HG03066 (cell line): ENCODE data around the gene LCT.
A peak's percentile ranks its signal among the peaks of the same experiment; 100 is the strongest.
"Not testable (repeated sequence)": the region's sequence is repeated elsewhere in the genome, so short reads cannot be mapped to it uniquely, and the experiment has no call there.

Experiments
- ATAC-seq: cut with Tn5 transposase; IDR thresholded peaks from one replicate; pipeline ENCODE4 v1.9.1; 2021; ENCODE audit warnings: low read depth; ENCODE audit not compliant: unreplicated experiment

LCT gene

GRCh38 chr2:135799738-135800137 is 37.2 kb downstream of the LCT start:
- no peak for ATAC-seq

GRCh38 chr2:135798762-135799161 is 38.2 kb downstream of the LCT start:
- ATAC-seq, result no peak

- no peak for ATAC-seq
Measured at GRCh38 chr2:135798275-135798705, 38.7 kb downstream of the LCT start.

DNA sequence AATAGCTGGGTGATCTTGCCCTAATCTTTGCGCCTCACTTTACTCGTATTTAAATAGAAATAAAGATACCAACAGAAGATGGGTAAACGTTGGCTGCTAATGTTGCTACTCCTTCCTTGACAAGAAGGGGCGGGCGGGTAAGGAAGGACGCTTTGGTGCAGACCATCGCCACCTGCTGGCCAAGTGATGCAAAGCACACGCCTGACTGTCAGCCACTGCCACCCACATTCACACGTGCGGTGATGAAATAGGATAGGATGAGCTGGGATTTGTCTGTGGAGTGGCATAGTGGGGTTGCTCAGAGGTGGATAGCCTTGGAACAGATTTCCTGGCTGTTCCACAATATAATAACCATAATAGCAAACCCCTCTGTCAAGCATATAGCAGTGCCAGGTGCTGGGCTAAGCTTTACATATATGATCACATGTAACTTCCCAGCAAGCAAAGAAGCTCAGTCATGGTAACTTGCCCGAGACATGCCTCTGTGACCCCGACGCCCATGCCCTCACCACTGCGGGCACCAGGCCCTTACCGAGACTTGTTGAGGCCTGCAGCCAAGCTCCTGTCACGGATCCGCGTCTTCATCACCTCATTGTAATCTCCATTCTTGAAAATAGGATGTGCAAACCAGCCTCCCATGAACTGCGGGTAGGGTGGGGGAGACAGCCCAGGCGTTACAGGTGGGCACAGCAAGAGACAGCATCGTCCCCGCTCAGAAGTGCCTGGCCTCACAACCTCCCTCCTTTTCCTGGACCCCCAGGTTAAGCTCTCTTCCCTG is 39.3 kb downstream of the LCT start:
- peak; percentile 74 for ATAC-seq

- ATAC-seq, result no peak
Measured at GRCh38 chr2:135796606-135797005, 40.4 kb downstream of the LCT start.

DNA sequence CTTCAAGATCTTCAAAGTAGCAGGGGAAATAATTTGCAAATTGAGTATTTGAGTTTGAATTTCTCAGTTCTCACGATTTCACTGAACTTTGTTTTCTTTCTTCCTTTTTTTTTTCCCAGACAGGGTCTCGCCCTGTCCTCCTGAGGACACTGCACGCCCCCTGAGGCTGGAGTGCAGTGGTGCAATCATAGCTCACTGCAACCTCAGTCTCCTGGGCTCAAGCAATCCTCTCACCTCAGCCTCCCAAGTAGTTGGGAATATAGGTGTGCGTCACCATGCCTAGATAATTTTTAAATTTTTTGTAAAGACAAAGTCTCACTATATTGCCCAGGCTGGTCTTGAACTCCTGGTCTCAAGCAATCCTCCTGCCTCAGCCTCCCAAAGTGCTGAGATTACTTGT is 41.3 kb downstream of the LCT start:
- ATAC-seq, result not testable (repeated sequence)

DNA sequence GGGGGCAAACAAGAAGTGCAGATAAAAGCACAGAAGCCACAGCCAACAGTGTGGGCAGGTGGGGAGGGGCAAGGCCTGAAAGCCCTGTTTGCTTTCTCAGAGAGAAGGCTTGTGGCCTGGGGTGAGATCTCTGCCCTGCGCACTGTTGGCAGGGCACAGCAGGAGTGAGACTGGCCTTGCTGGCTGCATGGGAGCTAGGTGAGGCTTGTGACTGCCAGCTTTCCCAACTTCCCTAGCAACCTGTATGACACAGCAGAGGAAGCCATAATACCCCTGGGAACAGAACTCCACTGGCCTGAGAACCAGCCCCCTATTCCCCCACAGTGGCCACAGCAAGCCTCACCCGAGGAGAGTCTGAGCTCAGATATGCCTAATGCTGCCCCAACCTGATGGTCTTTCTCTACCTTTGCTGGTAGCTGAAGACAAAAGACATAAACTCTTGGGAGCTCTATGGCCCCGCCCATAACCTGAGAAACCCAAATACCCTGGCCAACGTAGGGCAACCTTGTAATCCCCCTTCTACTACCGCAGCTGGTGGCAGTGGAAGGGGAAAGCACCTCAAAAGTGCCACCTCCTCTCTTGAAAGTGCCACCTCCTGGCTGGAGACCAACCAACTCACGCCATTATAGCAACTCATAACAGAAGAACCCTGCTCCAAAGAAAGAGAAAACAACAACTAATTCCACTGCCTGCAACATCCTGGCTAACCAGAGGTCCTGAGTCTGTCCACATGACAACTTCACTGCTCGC is 44.4 kb downstream of the LCT start:
- ATAC-seq, result no peak

DNA sequence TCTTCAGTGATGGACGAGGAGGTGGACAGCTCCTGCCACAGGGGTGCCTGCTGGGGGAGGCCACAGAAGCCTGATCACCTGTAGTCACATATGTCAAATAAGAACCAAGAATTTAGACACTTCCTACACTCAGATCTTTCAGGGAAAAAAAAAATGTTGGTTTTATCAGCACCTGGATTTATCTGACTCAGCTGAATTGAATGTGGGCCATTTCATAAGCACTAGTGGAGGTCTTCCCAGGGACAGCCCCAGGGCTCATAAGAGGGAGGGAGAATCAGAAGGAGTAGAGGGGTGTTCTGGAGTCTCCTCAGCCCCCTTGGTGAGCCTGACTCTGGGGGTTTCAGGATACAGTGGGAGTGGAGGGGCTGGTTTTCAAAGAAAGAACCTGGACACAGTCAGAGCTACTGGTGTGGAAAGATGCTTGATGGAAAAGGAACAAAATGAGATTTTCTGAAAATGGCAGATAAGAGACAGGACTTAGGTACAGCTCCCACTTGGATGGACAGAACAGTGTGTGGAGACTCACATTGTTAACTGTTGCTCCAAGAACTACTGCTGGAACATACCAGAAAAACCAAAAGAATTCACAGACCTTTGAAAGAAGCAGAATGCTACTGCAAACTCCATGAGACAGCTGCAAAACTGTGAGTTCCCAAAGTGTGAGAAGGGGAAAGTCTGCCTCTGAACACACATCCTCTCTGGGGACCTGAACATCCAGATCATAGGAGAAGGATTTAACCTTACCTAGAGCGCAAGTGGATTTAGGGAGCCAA is 45.4 kb downstream of the LCT start:
- ATAC-seq, result no peak

DNA sequence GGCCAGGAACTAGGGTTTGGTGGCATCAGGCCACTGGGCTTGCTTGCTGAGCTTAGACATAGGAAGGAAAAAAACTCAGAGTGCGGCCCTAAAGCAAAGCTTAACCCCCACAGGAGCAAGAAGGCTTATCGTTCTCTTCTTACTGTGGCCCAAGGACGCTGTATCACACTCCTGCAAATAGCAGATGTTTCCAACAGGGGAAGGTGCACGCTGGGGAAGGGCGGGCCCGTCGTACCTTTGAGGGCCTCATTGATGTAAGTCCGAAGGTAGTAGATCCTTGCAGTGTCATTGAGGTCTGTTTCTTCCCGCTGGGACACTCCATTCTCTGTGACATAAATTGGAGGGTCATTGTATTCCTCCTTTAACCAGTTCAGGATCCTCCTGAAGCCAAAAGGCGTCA is 46.6 kb downstream of the LCT start:
- no peak for ATAC-seq

GRCh38 chr2:135786823-135787222 is 50.2 kb downstream of the LCT start:
- no peak for ATAC-seq

GRCh38 chr2:135785032-135785431 is 52.0 kb downstream of the LCT start:
- ATAC-seq, result no peak

DNA sequence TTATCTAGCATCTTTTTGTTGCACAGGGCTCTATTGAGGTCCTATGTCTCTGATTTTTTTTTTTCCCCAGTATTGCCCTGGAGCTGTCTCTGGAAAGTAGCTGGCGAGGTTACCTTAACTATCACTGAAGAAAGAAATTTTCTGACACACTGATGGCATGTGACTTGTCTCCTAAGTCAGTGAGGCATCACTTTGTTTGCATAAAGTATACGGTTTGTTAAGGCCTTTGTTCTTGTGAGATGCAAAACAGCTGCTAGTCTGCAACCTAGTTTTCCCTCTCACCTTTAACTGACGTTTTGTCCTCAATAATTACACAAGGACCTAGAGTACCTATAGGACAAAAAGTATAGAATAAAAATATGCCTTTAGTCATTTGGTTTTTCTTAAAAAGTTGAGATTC is 53.5 kb downstream of the LCT start:
- ATAC-seq, result no peak

DNA sequence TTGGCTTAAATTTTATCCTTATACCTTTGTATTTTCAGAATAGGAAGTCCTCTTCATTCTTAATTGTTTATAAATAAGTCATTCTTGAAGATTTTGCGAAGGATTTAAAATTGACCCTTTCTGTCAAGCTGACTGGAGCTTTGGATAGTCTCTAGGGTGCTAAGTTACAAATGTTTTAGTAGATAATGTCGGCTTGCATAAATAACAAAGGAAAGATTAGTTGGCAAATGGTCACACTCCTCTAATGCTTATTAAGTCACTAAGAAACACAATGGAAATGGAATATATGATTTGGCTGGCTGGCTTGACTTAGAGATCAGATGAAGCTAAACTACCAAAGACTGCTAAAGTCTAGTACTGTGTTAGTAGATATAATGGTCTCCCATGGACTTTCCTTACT is 54.8 kb downstream of the LCT start:
- no peak for ATAC-seq

- no peak for ATAC-seq
Measured at GRCh38 chr2:135776367-135776766, 60.6 kb downstream of the LCT start.

DNA sequence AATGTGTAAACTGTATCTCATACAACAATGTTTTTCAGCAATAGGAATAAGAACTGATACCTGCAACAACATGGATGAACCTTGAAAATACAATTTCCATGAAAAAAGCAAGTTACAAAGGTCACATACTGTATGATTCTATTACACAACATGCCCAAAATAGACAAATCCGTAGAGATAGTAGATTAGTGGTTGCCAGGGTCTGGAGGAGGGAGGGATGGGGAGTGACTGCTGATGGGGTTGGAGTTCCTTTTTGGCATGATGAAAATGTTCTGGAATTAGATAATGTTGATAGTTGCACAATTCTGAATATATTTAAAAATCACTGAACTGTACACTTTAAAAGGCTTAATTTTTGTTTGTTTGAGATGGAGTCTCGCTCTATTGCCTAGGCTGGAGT is 61.6 kb downstream of the LCT start:
- no peak for ATAC-seq

GRCh38 chr2:135773917-135774316 is 63.1 kb downstream of the LCT start:
- ATAC-seq, result no peak

DNA sequence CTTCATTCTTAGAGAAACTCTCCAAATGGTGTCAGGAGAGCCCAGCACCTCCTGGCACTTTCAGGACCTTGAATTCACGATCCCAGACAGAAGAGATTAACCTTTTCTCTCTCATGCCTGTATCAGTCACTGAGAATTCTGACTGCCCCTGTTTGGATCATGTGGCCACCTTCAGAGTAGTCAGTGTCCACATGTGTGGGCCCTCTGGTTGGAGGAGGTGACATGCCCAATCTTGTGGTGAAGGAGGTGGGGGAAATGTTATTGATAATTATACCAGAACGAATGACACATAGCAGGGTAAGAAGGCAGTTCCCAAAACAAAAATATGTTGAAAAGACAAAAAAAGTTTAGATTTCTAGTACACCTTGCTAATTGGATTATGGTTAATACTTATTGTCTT is 63.7 kb downstream of the LCT start:
- ATAC-seq, result no peak

DNA sequence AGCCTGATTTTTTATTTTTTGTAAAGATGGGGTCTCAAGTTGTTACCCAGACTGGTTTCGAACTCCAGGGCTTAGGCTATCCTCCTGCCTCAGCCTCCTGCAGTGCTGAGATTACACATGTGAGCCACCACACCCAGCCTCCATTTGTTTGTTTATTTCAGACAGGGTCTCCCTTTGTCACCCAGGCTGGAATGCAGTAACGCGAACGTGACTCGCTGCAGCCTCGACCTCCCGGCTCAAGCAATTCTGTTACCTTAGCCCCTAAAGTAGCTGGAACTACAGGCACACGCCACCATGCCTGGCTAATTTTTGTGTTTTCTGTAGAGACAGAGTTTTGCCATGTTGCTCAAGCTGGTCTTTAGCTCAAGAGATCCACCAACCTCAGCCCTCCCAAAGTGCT is 68.1 kb downstream of the LCT start:
- ATAC-seq, result no peak

- ATAC-seq, result no peak
Measured at GRCh38 chr2:135762530-135762929, 74.5 kb downstream of the LCT start.

- no peak for ATAC-seq
Measured at GRCh38 chr2:135762022-135762421, 75.0 kb downstream of the LCT start.

DNA sequence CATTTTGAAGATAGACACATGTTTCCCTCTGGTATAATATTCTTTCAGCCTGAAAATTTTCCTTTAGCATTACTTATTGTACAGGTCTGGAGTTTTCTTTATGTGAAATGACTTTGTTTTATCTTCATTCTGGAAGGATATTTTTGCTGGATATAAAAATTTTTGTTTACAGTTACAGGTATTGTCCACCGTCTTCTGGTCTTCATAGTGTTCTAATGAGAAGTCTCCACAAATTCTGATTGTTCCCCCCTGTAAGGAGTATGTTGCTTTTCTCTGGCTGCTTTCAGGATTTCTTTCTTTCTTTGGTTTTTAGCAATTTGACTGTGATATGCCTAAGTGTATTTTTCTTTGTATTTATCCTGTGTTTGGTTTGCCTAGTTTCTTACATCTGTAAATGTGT is 80.3 kb downstream of the LCT start:
- ATAC-seq, result no peak
